ENCODE results near the gene TRIO.
A peak's percentile ranks its signal among the peaks of the same experiment; 100 is the strongest.

Gene TRIO

GRCh38 chr5:14175381-14175780, 32.2 kb downstream of the TRIO start:
- DNase-seq (ENCODE audit: low spot score), result no peak
- no peak for TF ChIP-seq CTCF (conservative IDR thresholded peaks at IDR 0.05; ENCODE audit: low read depth)
- POLR2A ChIA-PET (ENCODE audit: low non-redundant PET), result no interaction called here
- no peak overlapping the region for H3K27ac ChIP-seq
- CTCF ChIA-PET, result no interaction called here

- CTCF ChIA-PET, result interaction anchor here (0.6 kb wide), 1 partner anchor 39 kb away, joined by 3 read pairs; no protein-coding TSS in a partner anchor
- no peak for DNase-seq (ENCODE audit: low spot score)
- TF ChIP-seq CTCF (conservative IDR thresholded peaks at IDR 0.05; ENCODE audit: low read depth), result no peak
- POLR2A ChIA-PET (ENCODE audit: low non-redundant PET), result no interaction called here
- H3K27ac ChIP-seq, result no peak overlapping the region
These were observed 33.7 kb downstream of the TRIO start for GRCh38 chr5:14176888-14177287.

- CTCF ChIA-PET, result no interaction called here
- no peak overlapping the region for H3K27ac ChIP-seq
- no peak for TF ChIP-seq CTCF (conservative IDR thresholded peaks at IDR 0.05; ENCODE audit: low read depth)
- no peak for DNase-seq (ENCODE audit: low spot score)
- POLR2A ChIA-PET (ENCODE audit: low non-redundant PET), result no interaction called here
These were observed 34.5 kb downstream of the TRIO start for GRCh38 chr5:14177634-14178033.

GRCh38 chr5:14178091-14178490, 34.9 kb downstream of the TRIO start:
- TF ChIP-seq CTCF (conservative IDR thresholded peaks at IDR 0.05; ENCODE audit: low read depth), result no peak
- POLR2A ChIA-PET (ENCODE audit: low non-redundant PET), result no interaction called here
- CTCF ChIA-PET, result no interaction called here
- no peak for DNase-seq (ENCODE audit: low spot score)
- H3K27ac ChIP-seq, result no peak overlapping the region

- peak overlapping the region; percentile 27 for H3K27ac ChIP-seq
- no peak for TF ChIP-seq CTCF (conservative IDR thresholded peaks at IDR 0.05; ENCODE audit: low read depth)
- POLR2A ChIA-PET (ENCODE audit: low non-redundant PET), result no interaction called here
- CTCF ChIA-PET, result no interaction called here
- no peak for DNase-seq (ENCODE audit: low spot score)
These were observed 35.6 kb downstream of the TRIO start for GRCh38 chr5:14178671-14179211.

GRCh38 chr5:14179446-14179845, 36.3 kb downstream of the TRIO start:
- no peak for TF ChIP-seq CTCF (conservative IDR thresholded peaks at IDR 0.05; ENCODE audit: low read depth)
- ChIA-PET CTCF (interaction anchor here (0.6 kb wide), 1 partner anchor 577 kb away, joined by 4 read pairs; no protein-coding TSS in a partner anchor), POLR2A (ENCODE audit: low non-redundant PET) (no interaction called here)
- H3K27ac ChIP-seq, result peak overlapping the region; percentile 27
- no peak for DNase-seq (ENCODE audit: low spot score)

Measured in RWPE1 (cell line).